ENCODE data around the gene TERB2.
"Not testable (repeated sequence)": the region's sequence is repeated elsewhere in the genome, so short reads cannot be mapped to it uniquely, and the experiment has no call there.

The TERB2 gene, protein sequence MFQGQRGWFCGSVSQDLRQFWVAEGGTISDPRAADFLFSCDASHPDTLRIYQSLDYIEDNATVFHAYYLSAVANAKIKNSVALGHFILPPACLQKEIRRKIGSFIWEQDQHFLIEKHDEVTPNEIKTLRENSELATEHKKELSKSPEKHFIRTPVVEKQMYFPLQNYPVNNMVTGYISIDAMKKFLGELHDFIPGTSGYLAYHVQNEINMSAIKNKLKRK

DNA sequence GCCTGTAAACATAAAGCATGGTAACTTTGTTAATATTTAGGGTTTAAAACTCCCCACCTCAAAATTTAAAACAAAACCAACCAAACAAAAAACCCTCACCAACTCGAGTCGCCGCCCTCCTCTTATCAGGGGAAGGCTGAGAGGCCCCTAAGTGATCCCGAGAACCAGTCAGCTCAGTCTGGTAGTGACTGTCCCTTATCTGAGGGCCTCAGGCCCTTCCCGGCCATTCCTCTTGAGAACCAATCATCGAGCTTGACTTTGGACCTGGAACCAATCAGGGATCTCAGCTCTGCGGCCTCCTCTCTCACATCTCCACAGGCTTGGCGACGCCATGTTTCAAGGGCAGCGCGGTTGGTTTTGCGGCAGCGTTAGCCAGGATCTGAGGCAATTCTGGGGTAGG, at the start of gene TERB2:
Gene TERB2, plus strand, starts transcription at position 300 of the 400 bp plus-strand sequence. Its CDS starts 32 bp downstream, at position 332.
- no peak for DNase-seq (ENCODE audit: low read depth)

DNA sequence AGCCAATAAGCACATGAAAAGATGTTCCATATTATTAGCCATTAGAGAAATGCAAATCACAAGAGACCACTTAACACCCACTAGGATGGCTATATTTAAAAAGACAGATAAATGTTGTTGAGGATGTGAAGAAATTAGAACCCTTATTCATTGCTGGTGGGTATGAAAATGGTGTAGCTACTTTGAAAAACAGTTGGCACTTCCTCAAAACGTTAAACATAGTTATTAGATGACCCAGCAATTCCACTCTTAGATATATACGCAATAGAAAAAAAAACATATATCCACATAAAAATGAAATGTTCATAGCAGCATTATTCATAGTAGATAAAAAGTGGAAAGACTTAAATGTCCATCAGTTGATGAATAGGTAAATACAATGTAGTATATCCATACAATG, 47.1 kb upstream of the TERB2 start:
- DNase-seq (ENCODE audit: low read depth): no peak

DNA sequence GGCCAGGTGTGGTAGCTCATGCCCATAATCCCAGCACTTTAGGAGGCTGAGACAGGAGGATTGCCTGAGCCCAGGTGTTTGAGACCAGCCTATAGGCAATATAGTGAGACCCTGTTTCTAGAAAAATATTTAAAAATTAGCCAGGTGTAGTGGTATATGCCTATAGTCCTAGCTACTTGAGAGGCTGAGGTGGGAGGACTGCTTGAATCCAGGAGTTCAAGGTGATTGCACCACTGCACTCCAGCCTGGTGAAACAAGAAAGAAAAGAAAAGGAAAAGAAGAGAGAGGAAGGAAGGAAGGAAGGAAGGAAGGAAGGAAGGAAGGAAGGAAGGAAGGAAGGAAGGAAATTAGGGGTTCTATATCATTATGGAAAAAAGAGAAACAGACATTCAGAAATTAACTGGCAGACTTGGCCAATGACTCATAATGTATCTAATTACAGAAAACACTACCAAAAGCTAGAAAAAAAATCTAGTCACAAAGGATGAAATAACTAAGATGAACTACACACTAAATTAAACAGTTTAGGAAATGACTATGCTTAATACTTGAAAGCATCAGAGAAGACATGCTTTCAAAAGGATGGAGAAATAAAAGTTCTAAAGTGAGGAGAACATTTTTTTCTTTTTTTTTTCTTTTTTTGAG, 45.4 kb upstream of the TERB2 start:
- DNase-seq (ENCODE audit: low read depth): no peak

DNA sequence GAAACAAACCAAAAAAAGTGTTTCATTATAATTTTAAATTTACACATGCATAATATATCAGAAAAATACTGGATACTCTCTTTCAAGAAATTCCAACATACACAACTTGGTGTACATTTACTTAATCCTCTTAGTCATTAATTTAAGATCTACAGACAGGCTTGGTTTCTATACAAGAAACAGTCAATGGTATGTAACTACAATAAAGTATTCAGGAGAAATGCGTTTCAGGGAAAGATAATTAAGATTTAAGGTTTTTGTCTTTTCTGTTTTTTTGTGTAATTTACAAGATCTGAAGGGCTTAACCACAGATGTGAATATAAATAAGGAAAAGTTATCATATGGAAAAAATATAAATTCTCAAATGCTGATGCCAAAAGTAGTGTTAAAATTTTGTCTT, 44.3 kb upstream of the TERB2 start:
- DNase-seq (ENCODE audit: low read depth): not testable (repeated sequence)

DNA sequence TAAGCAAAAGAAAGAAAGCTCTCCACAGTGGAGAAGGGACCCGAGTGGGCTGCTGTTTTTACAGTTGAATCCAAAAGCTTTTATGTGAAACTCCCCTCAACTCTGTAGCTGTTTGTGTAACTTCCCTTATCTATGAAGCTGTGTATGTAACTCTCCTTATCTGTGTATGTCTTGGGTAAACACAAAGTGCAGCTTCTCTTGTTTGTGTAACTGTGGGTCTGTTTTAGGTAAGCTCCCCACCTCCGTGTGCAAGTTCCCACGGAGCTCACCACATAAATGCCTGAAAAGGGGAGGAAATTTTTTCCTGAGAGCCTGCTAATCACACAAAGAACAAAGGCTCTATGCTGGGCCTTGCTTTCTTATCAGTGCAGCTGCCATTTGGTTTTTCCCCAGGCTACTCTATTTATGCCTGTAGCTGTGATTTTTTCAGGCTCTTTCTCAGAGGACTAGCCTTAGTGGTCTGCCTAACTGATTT, 43.5 kb upstream of the TERB2 start:
- DNase-seq (ENCODE audit: low read depth): not testable (repeated sequence)

DNA sequence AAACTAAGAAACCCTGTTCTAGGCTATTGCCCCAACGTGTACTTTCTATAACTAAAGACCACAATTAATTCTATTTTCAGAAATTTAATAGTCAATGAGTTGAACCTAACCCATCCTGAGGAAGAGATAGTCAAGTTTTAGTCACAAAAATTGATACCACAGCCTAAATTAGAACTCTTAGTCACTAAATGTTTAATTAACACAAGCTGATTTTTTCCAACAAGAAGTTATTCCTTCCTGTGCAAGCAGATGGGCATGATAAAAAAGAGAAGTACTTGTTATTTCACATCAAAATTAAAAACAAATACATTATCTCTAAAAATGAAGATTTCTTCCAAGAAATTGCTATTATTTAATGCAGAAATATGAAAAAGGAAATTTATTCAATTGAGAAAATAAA, 38.4 kb upstream of the TERB2 start:
- DNase-seq (ENCODE audit: low read depth): no peak

DNA sequence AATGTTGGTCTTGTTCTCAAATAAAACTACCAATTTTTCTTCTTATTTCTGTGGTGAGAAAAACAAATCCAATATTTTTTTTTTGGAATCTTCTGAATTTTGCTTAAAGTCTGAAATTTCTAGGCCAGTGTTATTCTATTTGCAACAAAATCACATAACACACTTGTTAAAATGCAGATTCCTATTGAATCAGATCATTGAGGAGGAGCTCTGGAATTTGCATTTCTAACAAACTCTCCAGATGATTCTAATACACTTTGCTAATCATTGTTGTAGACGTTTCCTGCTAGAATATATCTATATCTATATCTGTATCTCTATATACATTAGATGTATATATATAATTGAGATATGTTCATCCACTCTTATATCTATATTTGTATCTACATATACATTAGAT, 27.8 kb upstream of the TERB2 start:
- DNase-seq (ENCODE audit: low read depth): not testable (repeated sequence)

DNA sequence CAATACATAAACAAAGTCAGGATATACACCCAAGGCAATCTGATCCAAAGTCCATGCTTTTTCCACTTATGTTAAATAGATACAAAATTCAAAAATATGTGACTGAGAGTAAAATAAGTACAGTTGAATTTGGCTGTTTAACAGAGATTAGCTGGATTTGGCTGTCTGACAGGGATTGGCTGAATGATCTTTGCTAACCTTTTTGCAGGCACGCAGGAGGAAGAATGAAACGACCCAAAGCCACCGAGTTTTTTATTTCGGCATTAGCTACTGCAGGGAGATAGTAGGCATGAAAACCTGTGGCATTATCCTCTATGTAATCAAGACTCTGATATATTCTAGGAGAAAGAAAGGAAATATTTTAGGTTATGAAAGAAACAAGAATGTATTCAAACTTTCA, 26.2 kb upstream of the TERB2 start:
- DNase-seq (ENCODE audit: low read depth): not testable (repeated sequence)

DNA sequence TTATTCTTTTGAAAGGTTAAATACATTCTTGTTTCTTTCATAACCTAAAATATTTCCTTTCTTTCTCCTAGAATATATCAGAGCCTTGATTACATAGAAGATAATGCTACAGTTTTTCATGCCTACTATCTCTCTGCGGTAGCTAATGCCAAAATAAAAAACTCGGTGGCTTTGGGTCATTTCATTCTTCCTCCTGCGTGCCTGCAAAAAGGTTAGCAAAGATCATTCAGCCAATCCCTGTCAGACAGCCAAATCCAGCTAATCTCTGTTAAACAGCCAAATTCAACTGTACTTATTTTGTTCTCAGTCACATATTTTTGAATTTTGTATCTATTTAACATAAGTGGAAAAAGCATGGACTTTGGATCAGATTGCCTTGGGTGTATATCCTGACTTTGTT, 1.8 kb downstream of the TERB2 start:
- DNase-seq (ENCODE audit: low read depth): not testable (repeated sequence)

DNA sequence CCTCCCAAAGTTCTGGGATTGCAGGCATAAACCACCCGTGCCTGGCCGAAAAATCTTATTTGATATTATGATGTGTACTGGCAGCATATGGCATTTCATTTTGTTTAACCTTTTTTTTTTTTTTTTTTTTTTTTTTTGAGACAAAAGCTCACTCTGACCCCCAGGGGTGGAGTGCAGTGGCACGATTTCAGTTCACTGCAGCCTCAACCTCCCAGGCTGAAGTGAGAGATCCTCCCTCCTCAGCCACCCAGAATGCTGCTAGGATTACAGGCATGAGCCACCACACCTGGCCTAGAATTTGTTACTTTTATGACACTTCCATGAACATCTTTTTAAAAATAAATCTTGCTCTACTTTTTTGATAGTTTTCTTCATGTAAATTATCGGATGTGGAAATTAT, 12.0 kb downstream of the TERB2 start:
- DNase-seq (ENCODE audit: low read depth): no peak

DNA sequence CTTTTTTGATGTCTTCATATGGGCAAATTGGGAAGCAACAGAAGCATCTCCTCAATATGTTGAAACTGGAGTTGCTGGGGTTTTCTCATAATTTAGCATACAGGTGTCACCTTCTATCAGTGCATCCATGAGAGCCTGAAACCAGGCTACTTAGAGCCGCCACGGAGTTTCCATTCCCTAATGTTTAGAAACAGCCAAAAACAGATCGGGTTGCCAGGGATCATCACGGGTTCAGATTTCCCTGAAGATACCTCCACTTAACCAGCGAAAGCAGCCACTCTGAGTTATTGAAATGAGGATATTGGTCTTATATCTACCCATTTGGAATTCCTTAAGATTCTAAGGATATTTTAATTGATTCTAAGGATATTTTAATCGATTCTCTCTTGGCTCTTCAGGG, 14.5 kb downstream of the TERB2 start:
- no peak for DNase-seq (ENCODE audit: low read depth)

DNA sequence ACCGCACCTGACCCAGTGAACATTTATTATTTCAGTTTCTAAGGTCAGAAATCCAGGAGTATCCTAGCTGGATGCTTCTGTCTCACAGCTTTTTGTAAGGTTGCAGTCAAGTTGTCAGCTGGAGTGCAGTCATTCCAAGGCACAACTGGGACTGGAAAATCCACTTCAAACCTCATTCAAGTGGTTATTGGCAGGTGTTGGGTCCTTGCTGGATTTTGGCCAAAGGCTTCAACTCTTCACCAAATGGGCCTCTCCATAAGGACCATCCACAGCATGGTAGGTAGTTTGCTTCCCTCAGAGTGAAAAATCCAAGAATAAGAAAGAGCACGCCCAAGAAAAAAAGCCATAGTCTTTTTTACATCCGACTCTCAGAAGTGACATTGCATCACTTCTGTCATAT, 19.7 kb downstream of the TERB2 start:
- DNase-seq (ENCODE audit: low read depth): not testable (repeated sequence)

DNA sequence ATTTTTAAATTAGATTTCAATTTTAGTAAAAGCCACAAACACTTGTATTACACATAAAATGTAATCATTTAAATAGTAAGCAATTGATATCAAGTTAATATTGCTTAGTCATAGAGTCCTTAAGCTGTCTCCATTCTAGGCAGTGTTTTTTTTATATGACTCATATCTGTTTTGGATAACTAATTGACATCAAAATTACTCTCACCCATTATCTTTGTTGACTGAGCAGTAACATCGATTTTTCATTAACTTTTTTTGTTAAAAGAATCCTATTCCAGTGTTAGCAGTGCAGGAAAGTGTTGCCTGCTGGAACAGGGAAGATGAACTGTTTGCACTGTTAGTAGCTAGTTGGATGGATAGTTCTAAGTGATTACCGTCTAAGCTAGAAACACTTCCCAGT, 21.3 kb downstream of the TERB2 start:
- not testable (repeated sequence) for DNase-seq (ENCODE audit: low read depth)

DNA sequence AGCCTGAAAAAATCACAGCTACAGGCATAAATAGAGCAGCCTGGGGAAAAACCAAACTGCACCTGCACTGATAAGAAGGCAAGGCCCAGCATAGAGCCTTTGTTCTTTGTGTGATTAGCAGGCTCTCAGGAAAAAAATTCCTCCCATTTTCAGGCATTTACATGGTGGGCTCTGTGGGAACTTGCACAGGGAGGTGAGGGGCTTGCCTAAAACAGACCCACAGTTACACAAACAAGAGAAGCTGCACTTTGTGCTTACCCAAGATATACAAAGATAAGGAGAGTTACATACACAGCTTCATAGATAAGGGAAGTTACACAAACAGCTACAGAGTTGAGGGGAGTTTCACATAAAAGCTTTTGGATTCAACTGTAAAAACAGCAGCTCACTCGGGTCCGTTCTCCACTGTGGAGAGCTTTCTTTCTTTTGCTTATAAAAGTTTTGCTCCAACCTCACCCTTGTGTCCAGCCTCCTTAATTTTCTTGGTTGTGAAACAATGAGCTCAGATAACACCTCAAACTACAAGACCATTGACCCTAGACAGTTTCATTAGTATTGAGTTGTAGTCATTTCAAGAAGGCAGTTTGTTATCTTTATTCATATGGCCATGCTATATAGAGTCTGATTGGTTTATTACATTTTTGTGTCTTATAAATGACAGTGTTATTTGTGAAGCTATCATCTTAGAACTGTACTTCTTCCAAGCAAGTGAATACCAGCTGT, 23.3 kb downstream of the TERB2 start:
- not testable (repeated sequence) for DNase-seq (ENCODE audit: low read depth)

DNA sequence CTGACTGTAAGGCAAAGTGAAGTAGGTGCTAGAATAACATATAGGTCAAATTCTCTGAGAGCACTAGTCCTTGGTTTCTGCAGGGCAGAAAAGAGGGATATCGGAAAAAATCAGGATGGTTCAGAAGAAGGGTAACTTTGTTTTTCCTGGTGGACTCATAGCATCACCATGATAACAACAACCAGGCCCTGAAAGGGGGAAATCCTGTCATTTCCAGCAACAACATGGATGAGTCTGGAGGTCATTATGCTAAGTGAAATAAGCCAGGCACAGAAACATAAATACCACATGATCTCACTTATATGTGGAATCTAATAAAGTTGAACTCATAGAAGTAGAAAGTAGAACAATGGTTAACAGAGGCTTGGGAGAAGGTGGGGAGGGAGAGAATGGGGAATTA, 27.7 kb downstream of the TERB2 start:
- DNase-seq (ENCODE audit: low read depth): not testable (repeated sequence)

DNA sequence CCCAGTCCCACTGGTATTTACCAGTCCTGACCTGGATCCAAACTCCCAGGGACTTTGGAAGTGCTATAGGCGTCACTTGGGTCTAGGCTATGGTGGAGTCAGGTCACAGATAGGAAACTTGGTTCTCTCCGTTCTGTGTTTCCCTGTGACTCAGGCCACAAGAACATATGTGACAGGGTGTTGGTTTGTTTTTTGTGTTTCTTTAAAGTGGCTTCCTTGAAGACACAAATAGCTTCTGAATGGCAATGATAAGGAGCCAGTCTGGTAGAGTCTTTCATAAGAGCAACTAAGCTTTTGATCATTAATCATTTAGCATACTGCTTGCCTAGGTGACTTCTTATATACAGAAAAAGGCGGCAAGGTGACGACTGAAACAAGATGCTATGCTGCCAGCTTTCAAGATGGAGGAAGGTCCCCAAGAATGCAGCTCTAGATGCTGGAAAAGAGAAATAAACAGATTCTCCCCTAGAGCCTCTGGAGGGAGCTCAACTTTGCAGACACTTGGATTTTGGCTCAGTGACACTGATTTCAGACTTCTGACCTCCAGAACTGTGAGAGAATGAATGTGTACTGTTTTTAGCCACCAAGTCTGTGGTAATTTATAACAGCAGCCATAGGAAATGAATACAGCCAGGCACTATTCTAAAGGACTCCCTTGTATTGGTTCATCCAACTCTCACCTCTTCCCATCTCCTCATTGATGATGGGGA, 30.0 kb downstream of the TERB2 start:
- DNase-seq (ENCODE audit: low read depth): not testable (repeated sequence)

DNA sequence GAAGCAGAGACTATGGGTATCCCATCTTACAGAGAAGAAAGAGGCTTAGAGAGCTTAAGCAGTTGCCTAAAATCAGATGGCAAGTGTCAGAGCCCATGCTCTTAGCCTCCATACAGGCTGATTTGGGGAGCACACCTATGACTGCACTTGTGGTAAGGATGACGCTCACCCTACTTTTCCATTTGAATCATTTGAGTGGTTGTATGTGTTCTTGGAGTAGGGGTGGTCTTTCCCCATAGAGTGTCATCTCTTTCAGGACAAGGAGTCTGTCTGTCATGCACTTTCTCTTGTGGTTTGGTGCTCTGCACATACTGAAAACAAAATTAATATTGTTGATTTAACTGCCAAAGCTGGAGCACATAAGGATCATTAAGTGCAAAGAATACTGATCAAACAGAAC, 31.2 kb downstream of the TERB2 start:
- DNase-seq (ENCODE audit: low read depth): not testable (repeated sequence)

DNA sequence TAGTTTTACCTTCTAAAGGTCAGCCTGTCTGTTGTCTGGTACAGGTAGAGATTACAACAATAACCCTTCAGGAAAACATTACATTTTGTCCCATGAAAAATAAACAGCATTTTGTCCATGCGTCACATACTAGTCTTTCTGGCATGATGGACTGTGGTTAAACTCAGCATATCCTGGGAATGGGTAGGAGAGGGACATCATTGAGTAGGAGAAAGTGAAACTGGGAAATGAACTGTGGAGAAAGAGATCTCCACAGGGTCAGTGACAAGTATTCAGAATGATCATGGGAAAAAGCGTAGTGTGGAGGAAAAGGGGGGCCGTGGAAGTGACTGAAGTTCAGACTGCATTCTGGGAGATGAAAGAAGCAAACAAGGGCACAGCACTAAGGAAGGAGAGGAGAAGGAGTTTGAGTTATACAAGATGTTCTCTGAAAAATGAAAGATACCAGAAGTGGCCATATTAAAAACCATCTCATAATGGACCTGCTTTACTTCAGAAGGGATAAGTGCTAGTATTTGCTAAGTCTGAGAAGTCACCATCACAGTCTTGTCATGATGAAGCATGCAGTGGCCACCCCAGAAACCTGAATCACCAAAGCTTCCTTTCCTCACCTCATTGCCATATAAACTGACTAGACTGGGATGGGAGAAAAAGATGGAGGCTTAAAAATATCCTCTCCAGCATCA, 31.8 kb downstream of the TERB2 start:
- not testable (repeated sequence) for DNase-seq (ENCODE audit: low read depth)

DNA sequence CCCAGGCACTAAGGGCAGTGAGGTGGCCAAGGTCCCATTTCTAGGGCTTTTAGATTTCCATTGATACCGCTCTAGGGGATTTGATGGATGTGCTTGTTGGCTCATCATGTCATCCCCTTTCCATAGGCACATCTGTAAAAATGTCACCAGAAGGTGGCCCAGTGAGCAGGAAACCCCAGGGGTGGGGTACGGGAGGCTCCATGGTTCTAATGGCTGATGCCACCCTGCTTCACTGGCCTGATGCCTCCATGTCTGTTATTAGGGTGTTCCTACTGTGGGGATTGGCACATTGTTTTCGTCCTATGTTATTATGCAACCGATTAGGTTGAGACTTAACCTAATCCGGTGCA, 32.4 kb downstream of the TERB2 start:
- not testable (repeated sequence) for DNase-seq (ENCODE audit: low read depth)

DNA sequence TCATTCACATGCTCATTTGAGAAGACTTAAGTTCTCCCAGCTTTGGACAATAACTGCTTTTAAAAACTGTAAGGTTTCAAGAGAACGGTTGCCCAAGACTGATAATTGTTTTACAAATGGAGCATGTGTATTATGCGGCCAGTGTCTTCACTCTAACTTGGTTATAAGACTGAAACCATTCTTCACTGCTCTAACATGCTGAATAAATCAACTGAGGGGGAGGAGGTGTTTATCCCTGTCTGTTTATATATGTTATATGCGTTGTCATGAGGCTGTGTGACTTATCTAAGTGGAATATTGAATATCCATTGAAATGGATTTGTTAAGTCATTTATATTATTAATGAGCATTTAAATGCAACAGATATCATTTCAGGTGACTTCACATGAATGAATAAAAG, 41.1 kb downstream of the TERB2 start:
- DNase-seq (ENCODE audit: low read depth): not testable (repeated sequence)

DNA sequence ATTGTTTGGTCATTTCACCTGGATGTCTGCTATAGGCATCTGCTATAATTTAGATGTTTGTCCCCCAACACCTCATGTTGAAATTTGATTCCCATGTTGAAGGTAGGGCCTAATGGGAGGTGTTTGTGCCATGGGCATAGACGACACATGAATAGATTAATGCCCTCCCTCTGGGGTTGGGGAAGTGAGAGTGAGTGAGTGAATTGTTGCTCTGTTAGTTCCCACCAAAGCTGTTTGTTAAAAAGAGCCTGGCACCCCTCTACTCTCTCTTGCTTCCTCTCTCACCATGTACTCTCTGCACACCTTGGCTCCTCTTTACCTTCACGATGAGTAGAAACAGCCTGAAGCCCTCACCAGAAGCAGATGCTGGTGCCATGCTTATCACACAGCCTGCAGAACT, 42.6 kb downstream of the TERB2 start:
- DNase-seq (ENCODE audit: low read depth): no peak

DNA sequence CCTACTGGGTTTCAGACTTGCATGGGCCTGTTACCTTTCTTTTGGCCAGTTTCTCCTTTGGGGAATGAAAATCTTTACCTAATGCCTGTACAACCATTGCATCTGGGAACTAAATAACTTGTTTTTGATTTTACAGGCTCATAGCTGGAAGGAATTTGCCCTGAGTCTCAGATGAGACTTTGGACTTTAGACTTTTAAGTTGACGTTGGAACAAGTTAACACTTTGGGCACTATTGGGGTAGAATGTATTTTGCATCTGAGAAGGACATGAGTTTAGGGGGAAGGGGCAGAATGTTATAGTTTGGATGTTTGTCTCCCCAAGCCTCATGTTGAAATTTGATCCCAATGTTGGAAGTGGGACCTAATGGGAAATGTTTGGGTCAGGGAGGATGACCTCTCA, 44.7 kb downstream of the TERB2 start:
- not testable (repeated sequence) for DNase-seq (ENCODE audit: low read depth)
